GM23248 (cell line): ENCODE measurements around the gene NCKAP5L. TPM values are rescaled to one million over a fixed set of nuclear protein-coding genes. Genes with fewer than 3 reads are reported as not detected.

ENCODE experiments used
- DNase-seq: peaks from one replicate; pipeline ENCODE4 v3.0.0-alpha.2; 2015
- H2AFZ ChIP-seq: fragments of 200-600 bp; sonication (generic); 2 replicates; pipeline ENCODE4 v1.6.1; 2016; ENCODE audit warnings: antibody characterized with exemption
- H3F3A ChIP-seq: fragments of 200-600 bp; sonication (generic); 2 replicates; pipeline ENCODE4 v1.6.1; 2016; ENCODE audit warnings: mild to moderate bottlenecking, antibody characterized with exemption, mixed run types; ENCODE audit not compliant: insufficient read depth
- H3K27ac ChIP-seq: fragments of 200-600 bp; sonication (generic); 2 replicates; pipeline ENCODE4 v1.5.1; 2016; ENCODE audit warnings: mild to moderate bottlenecking
- H3K27me3 ChIP-seq: fragments of 200-600 bp; sonication (generic); replicated peaks from 2 replicates; pipeline ENCODE4 v1.6.1; 2016; ENCODE audit warnings: mild to moderate bottlenecking; ENCODE audit not compliant: insufficient read depth
- H3K36me3 ChIP-seq: fragments of 200-600 bp; sonication (generic); 2 replicates; pipeline ENCODE4 v1.6.1; 2016; ENCODE audit warnings: low read depth, mild to moderate bottlenecking
- H3K4me1 ChIP-seq: fragments of 200-600 bp; sonication (generic); 2 replicates; pipeline ENCODE4 v1.6.1; 2016; ENCODE audit warnings: mild to moderate bottlenecking; ENCODE audit not compliant: insufficient read depth
- H3K4me2 ChIP-seq: fragments of 200-600 bp; sonication (generic); one replicate; pipeline ENCODE4 v1.6.1; 2016; ENCODE audit warnings: mild to moderate bottlenecking; ENCODE audit not compliant: unreplicated experiment
- H3K4me3 ChIP-seq: fragments of 200-600 bp; sonication (generic); 2 replicates; pipeline ENCODE4 v1.5.1; 2016; ENCODE audit warnings: mild to moderate bottlenecking
- H3K79me2 ChIP-seq: fragments of 200-600 bp; sonication (generic); 2 replicates; pipeline ENCODE4 v1.6.1; 2016; ENCODE audit warnings: mild to moderate bottlenecking; ENCODE audit not compliant: insufficient read depth
- H3K9ac ChIP-seq: fragments of 200-600 bp; sonication (generic); 2 replicates; pipeline ENCODE4 v1.6.1; 2016; ENCODE audit warnings: mild to moderate bottlenecking
- H3K9me2 ChIP-seq: fragments of 200-600 bp; sonication (generic); 2 replicates; pipeline ENCODE4 v1.6.1; 2016; ENCODE audit warnings: mixed run types, mild to moderate bottlenecking, moderate library complexity; ENCODE audit not compliant: insufficient read depth
- H3K9me3 ChIP-seq: fragments of 200-600 bp; sonication (generic); one replicate; pipeline ENCODE4 v1.6.1; 2017; ENCODE audit warnings: low read depth
- H4K20me1 ChIP-seq: fragments of 200-600 bp; sonication (generic); 2 replicates; pipeline ENCODE4 v1.6.0; 2016; ENCODE audit not compliant: insufficient read depth
- EZH2 ChIP-seq: fragments of 200-600 bp; sonication (generic); IDR thresholded peaks from 2 replicates; pipeline ENCODE4 v1.6.1; 2018; ENCODE audit warnings: antibody characterized with exemption, mild to moderate bottlenecking; ENCODE audit not compliant: insufficient read depth, poor library complexity, severe bottlenecking
- EZH2phosphoT487 ChIP-seq: fragments of 200-600 bp; sonication (generic); IDR thresholded peaks from 2 replicates; pipeline ENCODE4 v1.6.1; 2018; ENCODE audit warnings: antibody characterized with exemption, moderate library complexity, mild to moderate bottlenecking, low read depth; ENCODE audit not compliant: insufficient read depth
- WGBS, 2 experiments: methylation state at CpG; one replicate each; pipeline ENCODE4 v1.1.6; 2015 to 2017; ENCODE audit warnings: low lambda C conversion rate in 2 of 2, low coverage in 1 of 2; ENCODE audit errors: missing lambda C conversion rate in 2 of 2; 5-methylcytosine and 5-hydroxymethylcytosine counted together
- in situ Hi-C: fragments of 300-500 bp; cut with MboI; formaldehyde crosslinking; loops from 2 replicates; pipeline ENCODE4 v1.15.0; 2020
- polyA plus RNA-seq: library from polyadenylated mRNA; unstranded; fragments of >200 nt; fragmentation: Nextera tagmentation; extraction: Ambion mirVana; gene quantifications from 2 replicates; pipeline ENCODE4 v1.2.1, GENCODE V29; 2016
- total RNA-seq: library from RNA; depleted of rRNA; stranded (reverse); fragments of >200 nt; shearing (Covaris generic); gene quantifications from 2 replicates; pipeline ENCODE4 v1.2.3, GENCODE V29; 2014

The NCKAP5L gene
- total and polyA plus RNA-seq, 2 experiments from 2014 or later = 14.1 to 28.4 TPM

- Histone ChIP-seq H3K4me2 (no peak overlapping the region), H3K4me1 (no peaks in the 10 kb centered on the region), H3F3A (no peaks in the 10 kb centered on the region), H3K79me2 (no peaks in the 10 kb centered on the region), H4K20me1 (no peaks in the 10 kb centered on the region), H3K9me2 (no peaks in the 10 kb centered on the region), H3K27ac (no peak overlapping the region), H3K9me3 (no peaks in the 10 kb centered on the region), H3K27me3 (peaks cover 34% of the 10 kb centered on the region), H3K4me3 (no peak overlapping the region), H2AFZ (no peak overlapping the region), H3K9ac (no peak overlapping the region), H3K36me3 (no peaks in the 10 kb centered on the region)
- WGBS, 2 experiments = 57 to 74% methylated on average over 4 of the region's 4 CpGs
- in situ Hi-C loops = loop anchor here (25.0 kb wide), 1 partner anchor 207 kb away; the partner anchor contains the start of gene ASIC1
- TF ChIP-seq EZH2phosphoT487 = no peak
- no peak for TF ChIP-seq EZH2
- no peak for DNase-seq
Measured at GRCh38 chr12:49854976-49855375, 26.8 kb upstream of the NCKAP5L start.

GRCh38 chr12:49853671-49854070, 25.5 kb upstream of the NCKAP5L start:
- Histone ChIP-seq H4K20me1 (no peaks in the 10 kb centered on the region), H3K4me2 (no peak overlapping the region), H3K36me3 (no peaks in the 10 kb centered on the region), H3K27me3 (peaks cover 43% of the 10 kb centered on the region), H3F3A (no peaks in the 10 kb centered on the region), H3K27ac (no peak overlapping the region), H2AFZ (no peak overlapping the region), H3K79me2 (no peaks in the 10 kb centered on the region), H3K4me3 (no peak overlapping the region), H3K9me2 (no peaks in the 10 kb centered on the region), H3K4me1 (no peaks in the 10 kb centered on the region), H3K9me3 (no peaks in the 10 kb centered on the region), H3K9ac (no peak overlapping the region)
- in situ Hi-C loops = loop anchor here (25.0 kb wide), 1 partner anchor 209 kb away; the partner anchor contains the start of gene ASIC1
- no peak for DNase-seq
- TF ChIP-seq EZH2phosphoT487 (no peak), EZH2 (no peak)
- 73 to 78% methylated on average over 2 of the region's 2 CpGs for WGBS, 2 experiments

- no peaks in the 10 kb centered on the region for H3K79me2 ChIP-seq
- H3K27me3 ChIP-seq = peaks cover 42% of the 10 kb centered on the region
- no peak for TF ChIP-seq EZH2
- TF ChIP-seq EZH2phosphoT487 = no peak
- no peak overlapping the region for H2AFZ ChIP-seq
- no peak overlapping the region for H3K4me2 ChIP-seq
- H3K9ac ChIP-seq = no peak overlapping the region
- WGBS, 2 experiments = 24 to 37% methylated on average over 2 of the region's 2 CpGs
- no peak for DNase-seq
- in situ Hi-C loops = no loop called here
- no peaks in the 10 kb centered on the region for H4K20me1 ChIP-seq
- peaks cover 7% of the 10 kb centered on the region for H3K4me1 ChIP-seq
- no peaks in the 10 kb centered on the region for H3K9me3 ChIP-seq
- H3F3A ChIP-seq = peaks cover 15% of the 10 kb centered on the region
- H3K36me3 ChIP-seq = no peaks in the 10 kb centered on the region
- H3K27ac ChIP-seq = no peak overlapping the region
- no peak overlapping the region for H3K4me3 ChIP-seq
- no peaks in the 10 kb centered on the region for H3K9me2 ChIP-seq
Measured at GRCh38 chr12:49847161-49847560, 18.9 kb upstream of the NCKAP5L start.

- Histone ChIP-seq H3K9me3 (no peaks in the 10 kb centered on the region), H4K20me1 (no peaks in the 10 kb centered on the region), H3F3A (peaks cover 24% of the 10 kb centered on the region), H3K27ac (no peak overlapping the region), H3K9ac (no peak overlapping the region), H3K4me1 (peaks cover 15% of the 10 kb centered on the region), H3K9me2 (no peaks in the 10 kb centered on the region), H2AFZ (no peak overlapping the region), H3K27me3 (peaks cover 31% of the 10 kb centered on the region), H3K79me2 (peaks cover 8% of the 10 kb centered on the region), H3K36me3 (no peaks in the 10 kb centered on the region), H3K4me2 (no peak overlapping the region), H3K4me3 (no peak overlapping the region)
- in situ Hi-C loops = no loop called here
- no peak for DNase-seq
- TF ChIP-seq EZH2 (no peak), EZH2phosphoT487 (no peak)
- 43 to 46% methylated on average over 2 of the region's 2 CpGs for WGBS, 2 experiments
Measured at GRCh38 chr12:49846032-49846431, 17.8 kb upstream of the NCKAP5L start.
